ENCODE measurements around the gene ATAT1.

The ATAT1 gene

DNA sequence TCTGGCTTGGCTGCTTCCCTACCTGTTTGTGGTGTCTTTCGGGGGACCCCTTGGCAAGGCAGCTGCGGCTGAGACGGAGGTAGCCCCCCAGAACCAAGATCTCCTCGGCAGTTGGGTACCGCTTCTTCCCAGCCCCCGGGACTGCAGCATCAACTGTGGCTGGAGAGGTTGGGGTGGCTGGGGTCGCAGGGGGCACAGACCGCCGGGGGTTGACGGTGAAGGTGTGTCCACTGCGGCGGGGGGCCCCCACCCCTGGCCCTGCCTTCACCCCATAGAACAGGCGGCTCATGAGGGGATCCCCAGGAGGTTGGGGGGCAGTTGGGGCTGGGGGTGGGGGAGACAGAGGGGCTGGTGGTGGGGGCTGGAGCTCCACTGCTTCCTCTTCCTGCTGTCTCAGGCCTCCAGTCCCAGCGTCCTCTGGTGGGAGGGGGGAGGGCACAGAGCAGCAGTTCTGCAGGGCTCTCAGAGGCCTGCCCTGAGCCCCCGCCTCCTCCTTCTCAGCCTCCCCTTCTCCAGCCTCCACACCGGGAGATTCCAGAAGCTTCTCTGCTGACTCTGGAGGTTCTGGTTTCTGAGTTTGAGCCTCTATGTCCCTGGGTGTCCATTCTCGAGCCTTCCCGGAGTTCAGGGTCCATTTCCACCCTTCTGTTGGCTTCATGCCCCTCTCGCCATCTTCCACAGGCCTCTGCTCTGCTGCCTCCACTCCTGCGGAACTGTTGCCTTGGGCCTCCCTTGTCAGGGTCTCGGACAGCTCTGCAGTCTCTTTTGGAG lies 57.9 kb downstream of the ATAT1 start:
- DNase-seq (ENCODE audit: low read depth, low spot score) = no peak

DNA sequence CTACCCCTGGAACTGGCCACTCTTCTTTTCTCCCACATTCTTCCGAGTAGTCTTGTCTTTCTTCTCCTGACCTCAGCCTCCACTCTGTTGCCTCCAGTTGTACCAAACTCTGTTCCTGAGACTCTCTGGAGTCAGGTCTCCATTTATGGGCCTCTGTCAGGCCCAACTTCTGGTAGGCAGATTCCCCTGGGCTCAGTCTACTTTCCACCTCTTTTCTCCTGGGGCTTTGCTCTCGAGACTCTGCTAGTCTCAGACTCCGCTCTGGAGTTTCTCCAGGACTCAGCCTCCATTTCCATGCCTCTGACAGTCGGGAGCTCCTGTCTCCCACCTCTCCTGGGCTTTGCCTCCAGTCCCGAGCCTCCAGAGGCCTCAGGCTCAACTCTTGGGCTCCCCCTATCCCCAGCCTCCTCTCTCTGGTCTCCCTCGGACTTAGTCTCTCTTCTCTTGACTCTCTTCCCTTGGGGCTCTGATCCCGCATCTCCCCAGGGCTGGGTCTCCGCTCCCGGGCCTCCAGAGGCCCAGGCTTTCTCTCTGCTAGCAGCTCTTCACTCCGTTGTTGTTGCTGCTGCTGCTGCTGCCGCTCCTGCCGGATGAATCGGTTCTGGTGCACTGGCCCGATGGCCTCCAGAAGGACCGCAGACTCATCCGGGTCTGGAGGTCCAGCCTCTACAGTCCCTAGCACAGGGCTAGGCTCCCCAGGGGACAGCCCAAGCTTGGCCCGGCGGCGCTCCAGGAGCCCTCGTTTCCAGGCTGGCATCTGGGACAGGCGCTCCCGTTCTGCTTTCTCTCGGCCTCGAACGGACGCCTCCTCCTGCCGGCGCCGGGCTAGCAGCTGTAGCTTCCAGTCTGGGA lies 58.7 kb downstream of the ATAT1 start:
- no peak for DNase-seq (ENCODE audit: low read depth, low spot score)

DNA sequence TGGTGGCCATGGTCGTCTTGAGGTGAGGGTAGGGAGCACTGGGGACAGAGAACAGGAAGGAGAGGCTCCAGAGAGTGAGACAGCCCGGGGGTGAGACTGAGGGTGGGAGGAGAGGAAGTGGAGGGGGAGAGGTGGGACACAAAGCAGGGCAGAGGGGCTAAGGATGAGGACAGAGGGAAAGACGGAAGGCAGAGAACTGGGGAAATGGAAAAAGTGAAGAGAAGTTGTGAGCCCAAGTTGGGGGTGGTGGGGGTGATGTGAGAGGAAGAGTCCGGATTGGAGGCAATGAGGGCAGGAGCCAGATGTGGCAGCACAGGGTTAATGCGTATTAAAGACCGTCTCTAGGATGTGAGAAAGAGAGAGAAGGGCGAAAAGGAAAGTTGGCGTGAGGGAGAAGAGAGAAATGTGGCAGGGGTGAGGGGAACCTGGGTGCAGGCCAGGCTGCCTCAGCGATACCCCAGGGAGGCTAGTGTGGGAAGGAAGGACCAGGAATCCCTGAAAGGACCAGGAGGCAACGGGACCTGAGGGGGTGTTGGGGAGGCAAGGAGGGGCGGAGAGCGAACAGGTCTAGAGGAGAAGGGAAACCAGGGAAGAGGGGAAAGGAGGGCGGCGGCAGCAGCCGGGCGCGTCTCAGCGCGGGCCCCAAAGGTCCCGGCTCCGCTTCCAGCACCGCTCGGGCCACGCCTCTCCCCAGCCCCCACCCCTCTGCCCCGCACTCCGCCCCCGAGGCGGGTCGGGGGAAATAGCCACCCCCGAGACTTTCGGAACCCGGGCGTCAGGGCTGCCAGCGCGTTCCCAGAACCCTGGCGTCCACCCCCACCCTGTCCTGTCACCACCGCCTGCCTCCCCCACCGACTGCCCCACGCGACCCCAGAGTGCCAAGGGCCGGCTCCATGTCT lies 59.6 kb downstream of the ATAT1 start, which contains the start of gene PPP1R18:
TSS of gene PPP1R18 (minus strand) at position 637 of the 899 bp plus-strand sequence. CDS start at position 10, 627 bp downstream.
- DNase-seq (ENCODE audit: low read depth, low spot score) = peak; percentile 74

DNA sequence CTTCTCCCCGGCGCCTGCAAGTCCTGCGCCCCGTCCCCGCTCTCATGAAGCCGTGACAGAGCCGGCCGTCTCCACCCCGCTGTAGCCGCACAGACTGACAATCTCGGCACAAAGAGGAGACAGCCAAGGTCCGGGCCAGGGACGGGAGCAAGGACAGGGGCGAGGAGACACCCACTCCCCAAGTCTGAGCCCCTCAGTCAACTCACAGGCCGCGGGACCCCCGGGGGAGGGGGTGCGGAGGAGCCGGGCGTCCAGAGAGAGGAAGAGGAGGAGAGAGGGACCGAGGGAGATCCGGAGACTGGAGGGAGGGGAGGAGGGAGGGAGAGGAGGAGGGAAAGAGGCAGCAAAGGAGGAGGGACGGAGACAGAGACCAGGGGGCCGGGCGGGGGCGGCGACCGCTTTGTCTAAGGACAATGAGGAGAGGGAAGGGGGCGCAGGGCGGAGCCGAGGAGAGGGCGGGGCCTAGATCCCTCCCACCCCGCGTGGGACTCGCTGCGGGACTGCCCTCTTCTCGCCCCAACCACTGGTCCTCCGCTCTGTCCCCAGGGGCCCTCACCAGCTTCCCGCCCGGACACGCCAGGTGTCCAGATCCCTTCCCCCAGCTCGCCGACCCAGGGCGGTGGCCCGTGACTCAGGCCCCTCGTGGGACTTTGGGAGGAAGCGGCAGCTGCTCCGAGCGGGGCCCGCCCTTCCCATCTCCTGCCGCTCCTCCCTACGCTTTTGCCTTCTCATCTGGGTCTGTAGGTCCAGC lies 60.4 kb downstream of the ATAT1 start:
- peak; percentile 47 for DNase-seq (ENCODE audit: low read depth, low spot score)

DNA sequence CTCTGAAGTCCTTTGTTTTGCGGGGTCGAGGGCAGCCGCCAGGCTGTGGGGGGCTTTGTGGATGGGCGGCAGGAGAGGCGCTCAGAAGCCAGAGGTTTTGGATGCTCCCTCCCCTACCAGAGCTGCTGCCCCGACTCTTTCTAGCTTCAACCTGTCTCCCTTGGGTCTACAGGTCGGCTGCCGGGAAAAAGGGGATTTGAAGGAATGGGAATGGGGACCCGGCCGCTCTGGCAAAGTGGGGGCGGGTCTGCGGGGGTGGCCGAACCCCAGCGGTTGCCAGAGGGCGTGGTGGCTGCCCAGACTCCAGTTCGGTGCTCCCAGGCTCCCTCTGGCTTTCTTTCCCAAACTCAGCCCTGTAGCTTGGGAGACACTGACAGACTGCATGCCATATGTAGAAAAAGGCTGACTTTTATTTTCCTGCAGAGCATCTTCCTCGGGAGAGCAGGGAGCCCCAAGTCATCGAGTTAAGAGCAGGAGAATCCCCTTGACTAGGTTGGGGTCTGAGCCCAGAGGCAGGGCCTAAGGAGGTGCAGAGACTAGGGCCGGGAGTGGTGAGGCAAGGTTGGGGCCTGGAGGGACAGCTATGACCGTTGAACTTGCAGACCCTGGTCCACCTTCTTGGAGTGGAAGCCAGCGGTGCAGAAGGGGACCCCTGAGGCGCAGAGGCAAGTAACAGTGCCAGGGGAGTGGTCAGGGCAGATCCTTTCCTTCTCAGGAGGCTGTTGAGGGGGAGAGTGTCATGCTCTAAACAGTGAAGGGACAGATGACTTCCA lies 61.2 kb downstream of the ATAT1 start:
- no peak for DNase-seq (ENCODE audit: low read depth, low spot score)

DNA sequence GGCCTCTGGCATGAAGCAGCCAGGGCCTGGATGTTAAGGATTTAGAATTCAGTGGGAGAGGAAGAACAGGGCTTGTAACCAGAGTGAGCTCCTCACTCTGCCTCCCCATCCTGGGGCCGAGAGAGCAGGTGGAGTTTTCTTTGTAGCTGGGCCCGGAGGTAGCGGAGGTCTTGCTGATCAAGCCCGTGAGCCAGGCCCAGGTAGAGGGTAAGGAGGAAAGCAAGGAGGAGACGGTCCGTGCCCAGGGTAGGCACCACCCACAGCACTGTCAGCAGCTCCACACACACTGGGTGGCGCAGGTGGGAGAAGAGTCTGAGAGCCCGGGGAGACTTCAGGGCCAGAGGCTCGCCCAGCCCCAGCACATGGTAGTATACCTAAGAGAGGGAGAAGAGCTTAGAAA lies 61.9 kb downstream of the ATAT1 start:
- no peak for DNase-seq (ENCODE audit: low read depth, low spot score)

DNA sequence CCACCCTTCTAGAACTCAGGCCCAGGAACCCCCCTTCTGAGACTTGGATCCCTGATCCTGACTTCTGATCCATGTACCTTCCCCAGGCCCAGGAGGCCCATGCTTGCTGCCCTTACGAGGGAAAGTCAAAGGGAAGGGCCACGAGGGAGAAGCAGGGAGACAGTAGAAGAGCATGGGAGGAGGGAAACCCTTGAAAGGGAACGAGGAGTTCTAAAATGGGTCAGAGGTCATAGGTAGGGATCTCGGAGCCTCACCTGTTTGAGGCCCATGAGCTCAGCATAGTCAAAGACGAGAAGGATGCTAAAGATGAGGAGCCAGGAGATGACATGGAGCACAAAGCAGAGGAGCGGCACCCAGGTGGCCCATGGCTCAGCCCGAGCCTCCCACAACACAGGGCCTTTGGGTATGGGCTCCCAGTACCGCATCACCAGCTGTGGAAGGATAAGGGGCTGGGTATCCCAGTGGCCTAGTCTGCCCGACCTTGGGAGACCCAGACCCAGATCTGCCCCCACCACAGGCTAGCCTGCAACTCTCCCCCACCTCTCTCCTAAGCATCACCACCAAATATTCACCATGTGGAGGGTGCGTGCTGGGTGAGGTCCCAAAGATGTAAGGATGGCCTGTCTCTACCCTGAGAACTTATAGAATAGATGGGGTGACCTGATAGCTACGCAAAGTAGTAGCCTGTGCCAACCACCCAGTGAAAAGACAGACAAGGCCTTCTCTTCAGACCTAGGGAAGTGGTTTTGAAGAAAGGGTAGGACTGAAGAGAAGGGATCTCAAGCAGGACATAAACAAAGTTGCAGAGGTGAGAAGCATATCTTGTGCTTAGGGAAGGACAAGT lies 62.6 kb downstream of the ATAT1 start:
- DNase-seq (ENCODE audit: low read depth, low spot score) = no peak

DNA sequence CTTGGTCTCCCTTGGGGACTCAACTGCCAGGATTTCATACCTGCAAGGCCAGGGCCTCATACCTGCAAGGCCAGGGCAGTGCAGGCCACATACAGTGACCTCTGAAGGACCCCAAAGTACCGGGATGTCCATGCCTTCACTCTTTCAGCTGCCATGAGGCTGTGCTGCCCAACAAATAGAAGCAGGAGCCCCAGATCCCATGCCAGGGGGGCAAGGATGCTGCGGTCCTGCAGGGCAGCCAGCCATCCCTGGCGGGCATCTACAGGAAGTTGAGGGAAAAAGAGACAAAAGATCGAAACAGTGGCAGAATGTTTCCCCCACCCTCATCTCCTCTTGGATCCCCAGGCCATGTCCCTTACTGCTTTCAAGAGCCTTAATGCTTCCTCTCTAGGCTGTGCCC lies 63.3 kb downstream of the ATAT1 start:
- no peak for DNase-seq (ENCODE audit: low read depth, low spot score)

DNA sequence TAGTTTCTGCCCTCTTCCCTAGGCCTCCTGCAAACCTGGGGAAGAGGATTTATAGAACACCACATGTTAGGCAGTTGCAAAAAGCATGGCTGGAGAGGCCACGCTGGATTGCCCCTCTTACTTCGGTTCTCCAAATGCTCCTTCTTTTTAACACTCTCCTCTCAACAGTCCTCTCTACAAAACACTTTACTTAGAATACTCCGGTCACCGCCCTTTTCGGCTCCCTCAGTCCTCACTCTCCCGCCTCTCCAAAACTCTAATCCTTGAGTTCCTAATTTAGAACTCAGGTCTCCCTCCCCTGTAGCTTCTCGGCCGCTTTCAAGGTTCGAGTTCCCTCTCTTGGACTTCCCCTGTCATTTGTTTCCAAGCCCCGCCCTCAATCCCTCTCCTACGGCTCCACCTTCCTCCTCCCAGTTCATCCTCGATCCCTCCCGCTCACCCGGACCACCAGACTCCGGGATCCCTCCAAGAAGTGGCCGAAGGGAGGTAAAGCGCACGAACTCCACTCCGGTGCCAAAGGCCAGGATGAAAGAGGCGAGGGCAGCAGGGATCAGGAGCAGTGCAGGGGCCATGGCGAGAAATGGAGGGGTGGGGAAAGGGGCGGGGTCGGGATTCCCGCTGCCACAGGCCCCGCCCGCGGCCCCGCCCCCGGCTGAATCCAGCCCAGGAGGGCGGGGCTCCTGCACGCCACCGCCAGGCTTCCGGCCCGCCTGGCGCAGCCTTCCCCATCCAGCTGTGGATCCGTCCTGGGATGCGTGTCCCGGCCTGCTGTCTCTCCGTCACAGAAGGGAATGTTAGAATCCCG lies 63.9 kb downstream of the ATAT1 start, which contains the start of gene NRM:
TSS of gene NRM (minus strand) at position 582 of the 805 bp plus-strand sequence. CDS start at position 572, 10 bp downstream.
- DNase-seq (ENCODE audit: low read depth, low spot score) = peak; percentile 38

DNA sequence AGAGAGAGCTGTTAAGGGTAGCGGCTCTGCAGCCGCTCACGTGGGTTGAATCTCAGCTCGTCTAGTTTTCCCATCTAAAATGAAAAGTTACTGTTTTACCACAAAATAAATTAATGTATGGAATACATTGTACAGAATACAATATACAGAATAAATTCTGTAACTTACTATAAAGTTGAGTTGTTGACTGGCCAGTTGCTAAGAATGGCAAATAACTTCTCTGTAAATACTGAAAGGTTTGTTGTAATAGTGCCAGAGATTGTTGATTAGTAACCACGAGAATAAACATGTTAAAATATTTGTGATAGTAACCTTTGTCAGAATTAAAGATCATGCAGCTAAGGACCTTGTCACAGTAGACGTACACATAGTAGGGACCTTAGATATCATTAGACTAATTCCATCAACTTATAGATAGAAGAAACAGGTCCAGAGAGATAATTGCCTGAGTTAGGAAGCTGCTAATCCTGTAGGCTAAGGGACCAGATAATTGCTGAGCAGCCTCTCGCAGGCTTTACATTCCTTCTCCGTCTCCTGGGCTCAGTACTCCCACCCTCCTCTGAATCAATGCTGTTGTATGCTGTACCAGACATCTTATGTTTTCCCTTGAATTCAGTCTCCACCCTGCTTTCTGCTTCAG lies 64.7 kb downstream of the ATAT1 start:
- DNase-seq (ENCODE audit: low read depth, low spot score) = no peak

Measured in activated CD4-positive, CD25-positive, alpha-beta regulatory T cell treated with anti-CD3 and anti-CD28 coated beads, Interleukin-2, amount 50 U/mL, for 16 hours (primary cell).